ENCODE measurements around the gene TNFRSF19. TPM values are rescaled to one million over a fixed set of nuclear protein-coding genes. Genes with fewer than 3 reads are reported as not detected.
A peak's percentile ranks its signal among the peaks of the same experiment; 100 is the strongest.
"Not testable (repeated sequence)": the region's sequence is repeated elsewhere in the genome, so short reads cannot be mapped to it uniquely, and the experiment has no call there.

The TNFRSF19 gene, protein sequence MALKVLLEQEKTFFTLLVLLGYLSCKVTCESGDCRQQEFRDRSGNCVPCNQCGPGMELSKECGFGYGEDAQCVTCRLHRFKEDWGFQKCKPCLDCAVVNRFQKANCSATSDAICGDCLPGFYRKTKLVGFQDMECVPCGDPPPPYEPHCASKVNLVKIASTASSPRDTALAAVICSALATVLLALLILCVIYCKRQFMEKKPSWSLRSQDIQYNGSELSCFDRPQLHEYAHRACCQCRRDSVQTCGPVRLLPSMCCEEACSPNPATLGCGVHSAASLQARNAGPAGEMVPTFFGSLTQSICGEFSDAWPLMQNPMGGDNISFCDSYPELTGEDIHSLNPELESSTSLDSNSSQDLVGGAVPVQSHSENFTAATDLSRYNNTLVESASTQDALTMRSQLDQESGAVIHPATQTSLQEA
- total RNA-seq (22.7 and 25.3 TPM in 2 replicates), polyA plus RNA-seq (13.9 and 19.8 TPM in 2 replicates)

DNA sequence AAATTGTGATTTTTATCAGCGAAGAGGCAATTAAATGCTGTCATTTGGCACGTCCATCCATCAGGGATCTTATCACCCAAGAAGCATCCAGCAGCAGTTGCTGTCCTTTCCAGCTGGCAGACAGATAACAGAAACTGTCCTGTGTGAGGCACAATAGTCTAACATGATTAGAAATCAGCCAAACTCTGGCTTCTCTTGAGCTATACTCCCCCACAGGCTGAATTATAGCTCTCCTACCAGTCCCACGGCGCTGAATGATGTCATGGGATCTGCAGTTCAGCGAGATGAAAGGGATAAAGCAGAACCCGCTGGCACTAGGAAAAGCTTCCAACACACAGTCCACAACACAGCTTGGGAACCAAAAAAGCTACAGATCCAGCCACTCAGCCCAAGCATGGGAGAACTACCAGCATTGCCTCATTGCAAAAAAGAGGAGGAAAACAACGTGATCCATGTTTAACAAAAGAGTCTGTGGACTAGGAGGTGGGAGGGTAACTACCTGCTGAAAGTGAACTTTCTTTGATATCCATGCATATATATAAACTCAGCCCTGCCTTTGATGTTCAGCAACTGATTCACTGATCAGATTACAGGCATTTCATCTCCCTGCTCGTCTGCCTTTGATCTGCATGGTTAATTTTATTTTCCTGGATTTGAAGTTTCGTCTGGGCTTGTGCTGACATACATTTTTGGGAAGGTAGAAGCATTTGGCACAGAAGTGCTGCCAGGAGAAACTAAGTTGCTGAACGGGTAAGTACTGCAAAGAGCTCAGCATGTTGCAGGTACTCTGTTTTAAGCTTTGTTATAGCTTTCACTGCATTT is at the start of gene TNFRSF19:
Gene TNFRSF19 (plus strand): TSS at position 314 of the 822 bp plus-strand sequence. CDS start 19,772 bp downstream, outside the sequence.
- DNase-seq (ENCODE audit: low spot score), result peak; percentile 64
- 10% methylated on average over 10 of the region's 10 CpGs for WGBS (ENCODE audit: low lambda C conversion rate, missing lambda C conversion rate)
- Histone ChIP-seq H3K27ac (peak within 1 kb of the TSS; percentile 36), H3K4me2 (peak within 1 kb of the TSS; percentile 72), H3K9me2 (replicated peaks; ENCODE audit: insufficient read depth) (no peaks in the 10 kb centered on the region), H3K9me3 (ENCODE audit: low read depth) (no peaks in the 10 kb centered on the region), H2AFZ (peak within 1 kb of the TSS; percentile 17), H3K27me3 (no peaks in the 10 kb centered on the region), H4K20me1 (ENCODE audit: insufficient read depth, poor library complexity, severe bottlenecking) (no peaks in the 10 kb centered on the region), H3K4me1 (ENCODE audit: insufficient read depth) (peaks cover 3% of the 10 kb centered on the region), H3K79me2 (peaks cover 11% of the 10 kb centered on the region), H3K4me3 (peak within 1 kb of the TSS; percentile 4), H3K36me3 (replicated peaks; ENCODE audit: insufficient read depth, low read depth) (no peaks in the 10 kb centered on the region)
- TF ChIP-seq EZH2 (IDR thresholded peaks at IDR 0.05; ENCODE audit: borderline replicate concordance), result no peak
- TF ChIP-seq EZH2phosphoT487 (IDR thresholded peaks at IDR 0.05; ENCODE audit: low read depth, severe bottlenecking, unreplicated experiment), result no peak
- TF ChIP-seq CTCF (IDR thresholded peaks at IDR 0.05; ENCODE audit: poor library complexity), result no peak

DNA sequence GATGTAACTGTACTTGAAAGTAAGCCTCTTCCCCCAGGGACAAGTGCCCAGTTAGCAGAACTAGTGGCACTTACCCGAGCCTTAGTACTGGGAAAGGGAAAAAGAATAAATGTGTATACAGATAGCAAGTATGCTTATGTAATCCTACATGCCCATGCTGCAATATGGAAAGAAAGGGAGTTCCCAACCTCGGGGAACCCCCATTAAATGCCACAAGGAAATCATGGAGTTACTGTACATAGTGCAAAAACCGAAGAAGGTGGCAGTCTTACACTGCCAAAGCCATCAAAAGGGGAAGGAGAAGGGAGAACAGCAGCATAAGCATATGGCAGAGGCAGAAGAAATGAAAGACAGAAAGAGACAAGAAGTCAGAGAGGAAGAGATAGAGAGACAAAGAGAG is 40.3 kb upstream of the TNFRSF19 start:
- H3K36me3 ChIP-seq (replicated peaks; ENCODE audit: insufficient read depth, low read depth); H3K4me3 ChIP-seq; H3K27ac ChIP-seq: not testable (repeated sequence)

GRCh38 chr13:23531446-23531845 is 38.8 kb upstream of the TNFRSF19 start:
- Histone ChIP-seq H3K4me1 (ENCODE audit: insufficient read depth) (no peaks in the 10 kb centered on the region), H3K4me3 (no peak overlapping the region), H3K9me3 (ENCODE audit: low read depth) (no peaks in the 10 kb centered on the region), H3K4me2 (no peak overlapping the region), H3K27me3 (no peaks in the 10 kb centered on the region), H2AFZ (no peak overlapping the region), H3K36me3 (replicated peaks; ENCODE audit: insufficient read depth, low read depth) (no peaks in the 10 kb centered on the region), H4K20me1 (ENCODE audit: insufficient read depth, poor library complexity, severe bottlenecking) (no peaks in the 10 kb centered on the region), H3K79me2 (no peaks in the 10 kb centered on the region), H3K27ac (no peak overlapping the region), H3K9me2 (replicated peaks; ENCODE audit: insufficient read depth) (no peaks in the 10 kb centered on the region)
- no peak for DNase-seq (ENCODE audit: low spot score)
- no peak for TF ChIP-seq EZH2phosphoT487 (IDR thresholded peaks at IDR 0.05; ENCODE audit: low read depth, severe bottlenecking, unreplicated experiment)
- no peak for TF ChIP-seq EZH2 (IDR thresholded peaks at IDR 0.05; ENCODE audit: borderline replicate concordance)
- TF ChIP-seq CTCF (IDR thresholded peaks at IDR 0.05; ENCODE audit: poor library complexity), result no peak
- WGBS (ENCODE audit: low lambda C conversion rate, missing lambda C conversion rate), result 97% methylated on average over 15 of the region's 15 CpGs

More for the DNA sequence above, 40.3 kb upstream of the TNFRSF19 start:
- not testable (repeated sequence) for H3K9me3 ChIP-seq (ENCODE audit: low read depth); H3K9me2 ChIP-seq (replicated peaks; ENCODE audit: insufficient read depth); H3K4me1 ChIP-seq (ENCODE audit: insufficient read depth); DNase-seq (ENCODE audit: low spot score); H3K79me2 ChIP-seq; H3K4me2 ChIP-seq; H3K27me3 ChIP-seq; H2AFZ ChIP-seq; H4K20me1 ChIP-seq (ENCODE audit: insufficient read depth, poor library complexity, severe bottlenecking)
- 94% methylated on average over 3 of the region's 3 CpGs for WGBS (ENCODE audit: low lambda C conversion rate, missing lambda C conversion rate)

- Histone ChIP-seq H3K4me3 (no peak overlapping the region), H3K9me3 (ENCODE audit: low read depth) (no peaks in the 10 kb centered on the region), H3K27me3 (no peaks in the 10 kb centered on the region), H4K20me1 (ENCODE audit: insufficient read depth, poor library complexity, severe bottlenecking) (no peaks in the 10 kb centered on the region), H3K4me2 (no peak overlapping the region), H2AFZ (no peak overlapping the region), H3K4me1 (ENCODE audit: insufficient read depth) (no peaks in the 10 kb centered on the region), H3K9me2 (replicated peaks; ENCODE audit: insufficient read depth) (no peaks in the 10 kb centered on the region), H3K36me3 (replicated peaks; ENCODE audit: insufficient read depth, low read depth) (no peaks in the 10 kb centered on the region), H3K79me2 (no peaks in the 10 kb centered on the region), H3K27ac (no peak overlapping the region)
- 85% methylated on average over 5 of the region's 5 CpGs for WGBS (ENCODE audit: low lambda C conversion rate, missing lambda C conversion rate)
- no peak for DNase-seq (ENCODE audit: low spot score)
- TF ChIP-seq EZH2 (IDR thresholded peaks at IDR 0.05; ENCODE audit: borderline replicate concordance) (no peak), CTCF (IDR thresholded peaks at IDR 0.05; ENCODE audit: poor library complexity) (no peak), EZH2phosphoT487 (IDR thresholded peaks at IDR 0.05; ENCODE audit: low read depth, severe bottlenecking, unreplicated experiment) (no peak)
Measured at GRCh38 chr13:23534090-23534489, 36.1 kb upstream of the TNFRSF19 start.
